ENCODE results near the gene IGFBP6. TPM values are rescaled to one million over a fixed set of nuclear protein-coding genes. Genes with fewer than 3 reads are reported as not detected.
A peak's percentile ranks its signal among the peaks of the same experiment; 100 is the strongest.

The IGFBP6 gene
- total RNA-seq, 4 donors from 2014 or later = 67.3 to 143 (median 77.4) TPM

GRCh38 chr12:53071591-53072551, 25.6 kb upstream of the IGFBP6 start:
- peak in 1 of 2 donors; percentile 74 for DNase-seq
- Histone ChIP-seq H3K4me1 (peaks cover 12 to 20% of the 10 kb centered on the region in 2 donors), H3K4me3 (no peak overlapping the region), H3K27me3 (no peaks in the 10 kb centered on the region), H3K9me3 (no peaks in the 10 kb centered on the region), H3K36me3 (peaks cover 0 to 27% of the 10 kb centered on the region in 2 donors), H3K27ac (peak overlapping the region; percentile 60 to 74 (median 63))
- TF ChIP-seq CTCF (IDR thresholded peaks at IDR 0.05 in 4 of 5, conservative IDR thresholded peaks at IDR 0.05 in 1 of 5) (no peak), POLR2A (IDR thresholded peaks at IDR 0.05) (no peak)
- peak; percentile 44 to 49 for ATAC-seq
- in situ Hi-C loops (cut with MboI; ENCODE audit: low sequenced_read_pairs in 4 of 4) (loop anchor here in 1 of 4 donors (25.0 kb wide), 1 partner anchor 115 kb away; the partner anchor contains the start of genes CSAD and ZNF740), intact Hi-C loops (cut with DNase I; ENCODE audit: low total_unique reads) (no loop called here)

GRCh38 chr12:53073881-53074280, 23.6 kb upstream of the IGFBP6 start:
- in situ Hi-C loops (cut with MboI; ENCODE audit: low sequenced_read_pairs in 4 of 4) (loop anchor here in 1 of 4 donors (25.0 kb wide), 1 partner anchor 113 kb away; the partner anchor contains the start of genes CSAD and ZNF740), intact Hi-C loops (cut with DNase I; ENCODE audit: low total_unique reads) (no loop called here)
- no peaks in the 10 kb centered on the region for H3K27me3 ChIP-seq
- H3K4me1 ChIP-seq = peaks cover 20 to 24% of the 10 kb centered on the region in 2 donors
- H3K27ac ChIP-seq = peak overlapping the region; percentile 6 to 60 (median 35)
- H3K36me3 ChIP-seq = peaks cover 0 to 30% of the 10 kb centered on the region in 2 donors
- DNase-seq (no peak), ATAC-seq (no peak)
- H3K9me3 ChIP-seq = no peaks in the 10 kb centered on the region
- no peak overlapping the region for H3K4me3 ChIP-seq
- TF ChIP-seq CTCF (IDR thresholded peaks at IDR 0.05 in 4 of 5, conservative IDR thresholded peaks at IDR 0.05 in 1 of 5) (no peak), POLR2A (IDR thresholded peaks at IDR 0.05) (no peak)

GRCh38 chr12:53074283-53074998, 23.0 kb upstream of the IGFBP6 start:
- in situ Hi-C loops (cut with MboI; ENCODE audit: low sequenced_read_pairs in 4 of 4) (loop anchor here in 1 of 4 donors (25.0 kb wide), 1 partner anchor 113 kb away; the partner anchor contains the start of genes CSAD and ZNF740), intact Hi-C loops (cut with DNase I; ENCODE audit: low total_unique reads) (no loop called here)
- H3K27ac ChIP-seq = peak overlapping the region; percentile 6 to 60 (median 35)
- H3K36me3 ChIP-seq = peaks cover 0 to 30% of the 10 kb centered on the region in 2 donors
- H3K4me1 ChIP-seq = peaks cover 23 to 24% of the 10 kb centered on the region in 2 donors
- H3K4me3 ChIP-seq = no peak overlapping the region
- DNase-seq (no peak), ATAC-seq (no peak)
- no peaks in the 10 kb centered on the region for H3K9me3 ChIP-seq
- no peaks in the 10 kb centered on the region for H3K27me3 ChIP-seq
- TF ChIP-seq POLR2A (IDR thresholded peaks at IDR 0.05) = no peak
- TF ChIP-seq CTCF (IDR thresholded peaks at IDR 0.05 in 4 of 5, conservative IDR thresholded peaks at IDR 0.05 in 1 of 5) = no peak

GRCh38 chr12:53074999-53075370, 22.5 kb upstream of the IGFBP6 start:
- no peak for ATAC-seq
- no peak for DNase-seq
- no peak overlapping the region for H3K4me3 ChIP-seq
- in situ Hi-C loops (cut with MboI; ENCODE audit: low sequenced_read_pairs in 4 of 4) = loop anchor here in 1 of 4 donors (25.0 kb wide), 1 partner anchor 112 kb away; the partner anchor contains the start of genes CSAD and ZNF740
- TF ChIP-seq CTCF (IDR thresholded peaks at IDR 0.05 in 4 of 5, conservative IDR thresholded peaks at IDR 0.05 in 1 of 5) (no peak), POLR2A (IDR thresholded peaks at IDR 0.05) (no peak)
- H3K27ac ChIP-seq = peak overlapping the region in 3 of 4 donors; percentile 6 to 60 (median 28)
- H3K9me3 ChIP-seq = no peaks in the 10 kb centered on the region
- peaks cover 0 to 30% of the 10 kb centered on the region in 2 donors for H3K36me3 ChIP-seq
- peaks cover 24 to 27% of the 10 kb centered on the region in 2 donors for H3K4me1 ChIP-seq
- intact Hi-C loops (cut with DNase I; ENCODE audit: low total_unique reads) = no loop called here
- H3K27me3 ChIP-seq = no peaks in the 10 kb centered on the region

Measured in gastrocnemius medialis (tissue), 4 donors.